ENCODE results near the gene SPATA22. TPM values are rescaled to one million over a fixed set of nuclear protein-coding genes. Genes with fewer than 3 reads are reported as not detected.

SPATA22 gene
- total and polyA plus RNA-seq, 9 of the 15 experiments (the other 6 are each of a cell fraction or from before 2014, with no cell fraction given), result 0.17 to 0.77 (median 0.44) TPM

GRCh38 chr17:3497101-3497500 lies 25.5 kb upstream of the SPATA22 start (continued):
- TF ChIP-seq ZNF407 (IDR thresholded peaks at IDR 0.05; ENCODE audit: low read depth) (no peak), SIN3B (IDR thresholded peaks at IDR 0.05; ENCODE audit: low read depth) (no peak), ZNF146 (CRISPR knock-in tag; IDR thresholded peaks at IDR 0.05; ENCODE audit: unreplicated experiment) (no peak), ZNF324 (CRISPR knock-in tag; IDR thresholded peaks at IDR 0.05) (no peak), KHSRP (IDR thresholded peaks at IDR 0.05) (no peak), ZNF699 (CRISPR knock-in tag; IDR thresholded peaks at IDR 0.05; ENCODE audit: insufficient replicate concordance) (no peak)
